CD14-positive monocyte (primary cell): ENCODE data around the gene XYLB. TPM values are rescaled to one million over a fixed set of nuclear protein-coding genes. Genes with fewer than 3 reads are reported as not detected.

Experiments
- DNase-seq, 3 donors: peaks; one replicate each; pipeline ENCODE4 v3.0.0-alpha.2; 2011 to 2022
- H2AFZ ChIP-seq: 2 replicates; pipeline ENCODE4 v1.6.0; 2012; ENCODE audit warnings: mild to moderate bottlenecking, low read depth, low read length, inconsistent platforms; ENCODE audit not compliant: insufficient read depth, poor library complexity, severe bottlenecking
- H3K27ac ChIP-seq, 2 donors: 1 replicate in 1 of 2; 2 replicates in 1 of 2; pipeline ENCODE4 v1.5.1; 2012 to 2013; ENCODE audit warnings: low read length in 2 of 2, control low read depth in 1 of 2, inconsistent platforms in 1 of 2, low read depth in 1 of 2, mild to moderate bottlenecking in 1 of 2
- H3K27me3 ChIP-seq, 2 donors: one replicate each; pipeline versions ENCODE4 v1.6.0 to v1.6.1; 2011 to 2013; ENCODE audit warnings: low read length in 2 of 2; ENCODE audit not compliant: control insufficient read depth in 2 of 2, insufficient read depth in 2 of 2
- H3K36me3 ChIP-seq, 2 donors: replicated peaks in 1 of 2; 1 replicate in 1 of 2; 2 replicates in 1 of 2; pipeline versions ENCODE4 v1.5.1 to v1.6.1; 2012 to 2013; ENCODE audit warnings: low read length in 2 of 2, control low read depth in 1 of 2, inconsistent platforms in 1 of 2, mild to moderate bottlenecking in 1 of 2; ENCODE audit not compliant: insufficient read depth in 2 of 2, control insufficient read depth in 1 of 2
- H3K4me1 ChIP-seq, 2 donors: 1 replicate in 1 of 2; 2 replicates in 1 of 2; pipeline versions ENCODE4 v1.5.1 to v1.6.1; 2012 to 2013; ENCODE audit warnings: low read length in 2 of 2, control low read depth in 1 of 2, inconsistent platforms in 1 of 2, mild to moderate bottlenecking in 1 of 2, moderate library complexity in 1 of 2; ENCODE audit not compliant: insufficient read depth in 2 of 2, control insufficient read depth in 1 of 2
- H3K4me2 ChIP-seq: replicated peaks from 2 replicates; pipeline ENCODE3; 2012; ENCODE audit warnings: low read length, moderate library complexity, mild to moderate bottlenecking; ENCODE audit not compliant: poor library complexity, severe bottlenecking; ENCODE audit errors: extremely low read depth
- H3K4me3 ChIP-seq, 3 experiments: fragments of 200-600 bp in 1 of 3; sonication (generic) in 1 of 3; replicated peaks in 1 of 3; 1 replicate in 2 of 3; 2 replicates in 1 of 3; pipeline ENCODE4 v1.5.1; 2011 to 2013; ENCODE audit warnings: low read length in 3 of 3, mild to moderate bottlenecking in 3 of 3, control low read depth in 2 of 3, low read depth in 2 of 3, inconsistent platforms in 1 of 3, moderate library complexity in 1 of 3
- H3K79me2 ChIP-seq: 2 replicates; pipeline ENCODE4 v1.6.0; 2012; ENCODE audit warnings: mild to moderate bottlenecking, control low read depth, inconsistent platforms, low read length, moderate library complexity; ENCODE audit not compliant: insufficient read depth
- H3K9ac ChIP-seq: 2 replicates; pipeline ENCODE4 v1.6.0; 2017; ENCODE audit warnings: low read length, mild to moderate bottlenecking; ENCODE audit not compliant: insufficient read depth, poor library complexity, severe bottlenecking
- H3K9me3 ChIP-seq, 2 donors: replicated peaks in 1 of 2; 1 replicate in 1 of 2; 2 replicates in 1 of 2; pipeline versions ENCODE4 v1.5.1 to v1.6.1; 2012 to 2013; ENCODE audit warnings: low read length in 2 of 2, control low read depth in 1 of 2; ENCODE audit not compliant: control insufficient read depth in 1 of 2, insufficient read depth in 1 of 2
- H4K20me1 ChIP-seq: 2 replicates; pipeline ENCODE4 v1.6.0; 2012; ENCODE audit warnings: mild to moderate bottlenecking, low read length, control low read depth, moderate library complexity; ENCODE audit not compliant: insufficient read depth
- H3K27ac Mint-ChIP-seq, 7 donors: one replicate each; pipeline ENCODE4 v1.8.0; 2020; ENCODE audit warnings: mild to moderate bottlenecking in 7 of 7, mixed read lengths in 7 of 7, moderate library complexity in 6 of 7, inconsistent platforms in 2 of 7
- H3K27me3 Mint-ChIP-seq, 3 donors: one replicate each; pipeline ENCODE4 v1.8.0; 2021 to 2022; ENCODE audit warnings: low read depth in 3 of 3, mild to moderate bottlenecking in 3 of 3, mixed read lengths in 3 of 3, moderate library complexity in 3 of 3, inconsistent platforms in 1 of 3
- H3K36me3 Mint-ChIP-seq, 2 donors: one replicate each; pipeline ENCODE4 v1.8.0; 2020; ENCODE audit warnings: mixed read lengths in 2 of 2, inconsistent platforms in 1 of 2, mild to moderate bottlenecking in 1 of 2
- H3K4me1 Mint-ChIP-seq: one replicate; pipeline ENCODE4 v1.8.0; 2020; ENCODE audit warnings: mild to moderate bottlenecking, mixed read lengths
- H3K4me3 Mint-ChIP-seq, 2 donors: one replicate each; pipeline ENCODE4 v1.8.0; 2020; ENCODE audit warnings: mild to moderate bottlenecking in 2 of 2, mixed read lengths in 2 of 2, moderate library complexity in 1 of 2
- H3K9me3 Mint-ChIP-seq, 7 donors: one replicate each; pipeline ENCODE4 v1.8.0; 2020 to 2022; ENCODE audit warnings: mixed read lengths in 7 of 7, mild to moderate bottlenecking in 6 of 7, moderate library complexity in 6 of 7, inconsistent platforms in 2 of 7
- WGBS: methylation state at CpG from one replicate; pipeline ENCODE4 v1.1.5; 2013; ENCODE audit warnings: missing lambda C conversion rate; ENCODE audit not compliant: insufficient coverage; 5-methylcytosine and 5-hydroxymethylcytosine counted together
- intact Hi-C, 2 donors: fragments of 100-400 bp; cut with micrococcal nuclease; formaldehyde crosslinking; loops; one replicate each; pipeline versions ENCODE4 v1.15.0 to v1.15.1; 2023
- polyA plus RNA-seq, 3 donors: library from polyadenylated mRNA; depleted of rRNA in 1 of 3; unstranded in 2 of 3; stranded (reverse) in 1 of 3; fragments of 300-500 nt in 2 of 3; fragments of >200 nt in 1 of 3; fragmentation: Illumina TruSeq in 2 of 3; gene quantifications; 1 replicate in 2 of 3; 2 replicates in 1 of 3; pipeline ENCODE4 v1.2.3, GENCODE V29; 2012 to 2021
- TF ChIP-seq, protein P1 (sequence below): fragments of 200-600 bp; IDR thresholded peaks from one replicate; pipeline ENCODE4 v1.8.0; 2022; ENCODE audit warnings: antibody characterized with exemption, mild to moderate bottlenecking

XYLB gene
- polyA plus RNA-seq, 3 donors, result 0.60 to 1.00 (median 0.74) TPM

GRCh38 chr3:38392604-38393163, 46.1 kb downstream of the XYLB start:
- H3K27me3 Mint-ChIP-seq, result no peaks in the 10 kb centered on the region
- no peak overlapping the region for H2AFZ ChIP-seq
- H3K36me3 ChIP-seq, result peaks cover 0 to 6% of the 10 kb centered on the region in 2 donors
- peaks cover 0 to under 1% (median 0%) of the 10 kb centered on the region in 7 donors for H3K9me3 Mint-ChIP-seq
- no peaks in the 10 kb centered on the region for H4K20me1 ChIP-seq
- no peak overlapping the region for H3K4me3 ChIP-seq
- no peaks in the 10 kb centered on the region for H3K27me3 ChIP-seq
- intact Hi-C loops, result no loop called here
- no peak overlapping the region for H3K27ac Mint-ChIP-seq
- TF ChIP-seq, protein P1, sequence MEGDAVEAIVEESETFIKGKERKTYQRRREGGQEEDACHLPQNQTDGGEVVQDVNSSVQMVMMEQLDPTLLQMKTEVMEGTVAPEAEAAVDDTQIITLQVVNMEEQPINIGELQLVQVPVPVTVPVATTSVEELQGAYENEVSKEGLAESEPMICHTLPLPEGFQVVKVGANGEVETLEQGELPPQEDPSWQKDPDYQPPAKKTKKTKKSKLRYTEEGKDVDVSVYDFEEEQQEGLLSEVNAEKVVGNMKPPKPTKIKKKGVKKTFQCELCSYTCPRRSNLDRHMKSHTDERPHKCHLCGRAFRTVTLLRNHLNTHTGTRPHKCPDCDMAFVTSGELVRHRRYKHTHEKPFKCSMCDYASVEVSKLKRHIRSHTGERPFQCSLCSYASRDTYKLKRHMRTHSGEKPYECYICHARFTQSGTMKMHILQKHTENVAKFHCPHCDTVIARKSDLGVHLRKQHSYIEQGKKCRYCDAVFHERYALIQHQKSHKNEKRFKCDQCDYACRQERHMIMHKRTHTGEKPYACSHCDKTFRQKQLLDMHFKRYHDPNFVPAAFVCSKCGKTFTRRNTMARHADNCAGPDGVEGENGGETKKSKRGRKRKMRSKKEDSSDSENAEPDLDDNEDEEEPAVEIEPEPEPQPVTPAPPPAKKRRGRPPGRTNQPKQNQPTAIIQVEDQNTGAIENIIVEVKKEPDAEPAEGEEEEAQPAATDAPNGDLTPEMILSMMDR, result no peak
- H3K4me2 ChIP-seq, result no peak overlapping the region
- H3K9ac ChIP-seq, result no peak overlapping the region
- H3K36me3 Mint-ChIP-seq, result peaks cover 14 to 23% of the 10 kb centered on the region in 2 donors
- no peaks in the 10 kb centered on the region for H3K79me2 ChIP-seq
- no CpG with 5 or more reads among the region's 1 CpG for WGBS
- H3K4me1 Mint-ChIP-seq, result no peaks in the 10 kb centered on the region
- DNase-seq, result no peak
- no peak overlapping the region for H3K4me3 Mint-ChIP-seq
- no peaks in the 10 kb centered on the region for H3K9me3 ChIP-seq
- no peak overlapping the region for H3K27ac ChIP-seq
- H3K4me1 ChIP-seq, result no peaks in the 10 kb centered on the region

GRCh38 chr3:38396239-38396638, 49.7 kb downstream of the XYLB start:
- Histone ChIP-seq H3K4me2 (no peak overlapping the region), H3K27ac (no peak overlapping the region), H3K9me3 (no peaks in the 10 kb centered on the region), H3K36me3 (peaks cover 0 to 20% of the 10 kb centered on the region in 2 donors), H4K20me1 (no peaks in the 10 kb centered on the region), H3K79me2 (no peaks in the 10 kb centered on the region), H2AFZ (no peak overlapping the region), H3K4me3 (no peak overlapping the region), H3K27me3 (no peaks in the 10 kb centered on the region), H3K9ac (no peak overlapping the region), H3K4me1 (no peaks in the 10 kb centered on the region)
- DNase-seq, result no peak
- Mint-ChIP-seq H3K9me3 (no peaks in the 10 kb centered on the region), H3K4me1 (no peaks in the 10 kb centered on the region), H3K4me3 (no peak overlapping the region), H3K27ac (no peak overlapping the region), H3K27me3 (no peaks in the 10 kb centered on the region), H3K36me3 (peaks cover 32 to 37% of the 10 kb centered on the region in 2 donors)
- TF ChIP-seq, protein P1, result no peak
- intact Hi-C loops, result no loop called here
- WGBS, result no CpG with 5 or more reads among the region's 2 CpGs
